GM12865 (cell line): ENCODE measurements around the gene PLSCR5.

Experiments
- DNase-seq: peaks from one replicate; pipeline ENCODE4 v3.0.0; 2010; ENCODE audit warnings: low read depth
- H3K4me3 ChIP-seq: 2 replicates; pipeline ENCODE4 v1.5.1; 2011; ENCODE audit warnings: mild to moderate bottlenecking, low read depth, low read length, control low read depth
- CTCF ChIP-seq: IDR thresholded peaks from 2 replicates; pipeline ENCODE4 v1.5.1; 2011; ENCODE audit warnings: low read length, control low read depth, low read depth, inconsistent platforms; ENCODE audit not compliant: insufficient read depth; ENCODE audit errors: missing control alignments

The PLSCR5 gene

GRCh38 chr3:146605106-146605505 is at the start of gene PLSCR5:
TSS of gene PLSCR5 (minus strand) at chr3:146605346. CDS start at chr3:146605212, 134 bp downstream.
- DNase-seq: no peak
- no peak within 1 kb of the TSS for H3K4me3 ChIP-seq
- TF ChIP-seq CTCF: no peak

GRCh38 chr3:146653978-146654377 is 48.8 kb upstream of the PLSCR5 start:
- DNase-seq: no peak
- TF ChIP-seq CTCF: no peak
- no peak overlapping the region for H3K4me3 ChIP-seq

- TF ChIP-seq CTCF: no peak
- DNase-seq: no peak
- no peak overlapping the region for H3K4me3 ChIP-seq
Observed at GRCh38 chr3:146650691-146651442, 45.7 kb upstream of the PLSCR5 start.

- H3K4me3 ChIP-seq: no peak overlapping the region
- no peak for TF ChIP-seq CTCF
- no peak for DNase-seq
Observed at GRCh38 chr3:146646261-146646660, 41.1 kb upstream of the PLSCR5 start.

- DNase-seq: peak; percentile 43
- no peak overlapping the region for H3K4me3 ChIP-seq
- peak; percentile 43 for TF ChIP-seq CTCF
Observed at GRCh38 chr3:146640955-146641867, 36.1 kb upstream of the PLSCR5 start.

GRCh38 chr3:146640361-146640760 is 35.2 kb upstream of the PLSCR5 start:
- TF ChIP-seq CTCF: no peak
- no peak for DNase-seq
- H3K4me3 ChIP-seq: no peak overlapping the region
